LoVo (cell line): ENCODE measurements around the gene PNPO.

ENCODE experiments used
- DNase-seq: peaks from one replicate; pipeline ENCODE4 v3.0.0-alpha.2; 2016; ENCODE audit warnings: low spot score

Gene PNPO

DNA sequence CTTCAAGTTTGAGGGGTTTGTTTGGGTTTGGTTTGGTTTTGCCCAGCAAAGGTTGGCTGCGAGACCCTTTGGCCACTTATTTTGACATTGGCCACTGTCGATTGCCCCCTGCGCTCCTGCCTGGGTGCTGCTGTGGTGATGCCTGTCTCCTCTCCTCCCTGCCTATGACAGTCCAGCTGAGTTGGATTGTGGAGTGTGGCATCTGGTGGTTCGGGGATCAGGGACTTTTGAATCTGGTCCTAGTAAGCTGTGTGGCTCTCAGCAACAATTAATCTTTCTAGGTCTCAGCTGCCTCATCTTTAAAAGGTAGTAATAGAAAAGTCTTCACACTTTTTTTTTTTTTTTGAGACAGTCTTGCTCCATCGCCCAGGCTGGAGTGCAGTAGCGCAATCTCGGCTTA lies 56.7 kb downstream of the PNPO start:
- DNase-seq: no peak
